GM19455 (cell line): Measurements from ENCODE around the gene ZFAND3.
"Not testable (repeated sequence)": the region's sequence is repeated elsewhere in the genome, so short reads cannot be mapped to it uniquely, and the experiment has no call there.

Source experiments
- ATAC-seq: cut with Tn5 transposase; IDR thresholded peaks from one replicate; pipeline ENCODE4 v1.9.1; 2021; ENCODE audit not compliant: unreplicated experiment

ZFAND3 gene

GRCh38 chr6:37930288-37930971 is 110.9 kb downstream of the ZFAND3 start:
- ATAC-seq, result no peak

GRCh38 chr6:37931066-37931465 is 111.5 kb downstream of the ZFAND3 start:
- ATAC-seq, result no peak

GRCh38 chr6:37934276-37934675 is 114.7 kb downstream of the ZFAND3 start:
- ATAC-seq, result no peak

GRCh38 chr6:37936150-37936549 is 116.6 kb downstream of the ZFAND3 start:
- ATAC-seq, result no peak

GRCh38 chr6:37936906-37937305 is 117.4 kb downstream of the ZFAND3 start:
- no peak for ATAC-seq

GRCh38 chr6:37938909-37939308 is 119.4 kb downstream of the ZFAND3 start:
- no peak for ATAC-seq

GRCh38 chr6:37940074-37940847 is 120.7 kb downstream of the ZFAND3 start:
- no peak for ATAC-seq

GRCh38 chr6:37941871-37942270 is 122.3 kb downstream of the ZFAND3 start:
- ATAC-seq, result no peak

GRCh38 chr6:37942606-37943376 is 123.3 kb downstream of the ZFAND3 start:
- ATAC-seq, result no peak

GRCh38 chr6:37943436-37944058 is 124.0 kb downstream of the ZFAND3 start:
- ATAC-seq, result no peak

- no peak for ATAC-seq
These were observed 126.5 kb downstream of the ZFAND3 start for GRCh38 chr6:37946057-37946456.

- ATAC-seq, result no peak
These were observed 127.9 kb downstream of the ZFAND3 start for GRCh38 chr6:37947468-37947867.

GRCh38 chr6:37948584-37948983 is 129.1 kb downstream of the ZFAND3 start:
- not testable (repeated sequence) for ATAC-seq

- ATAC-seq, result no peak
These were observed 132.5 kb downstream of the ZFAND3 start for GRCh38 chr6:37952027-37952426.

GRCh38 chr6:37954791-37955190 is 135.3 kb downstream of the ZFAND3 start:
- no peak for ATAC-seq

GRCh38 chr6:37956711-37957275 is 137.3 kb downstream of the ZFAND3 start:
- no peak for ATAC-seq

- no peak for ATAC-seq
These were observed 139.5 kb downstream of the ZFAND3 start for GRCh38 chr6:37959061-37959460.

GRCh38 chr6:37960139-37960935 is 140.8 kb downstream of the ZFAND3 start:
- ATAC-seq, result no peak

GRCh38 chr6:37962481-37963080 is 143.1 kb downstream of the ZFAND3 start:
- ATAC-seq, result not testable (repeated sequence)
